ENCODE measurements around the gene RAB26.
"Not testable (repeated sequence)": the region's sequence is repeated elsewhere in the genome, so short reads cannot be mapped to it uniquely, and the experiment has no call there.

The RAB26 gene

GRCh38 chr16:2200313-2200712 is 51.9 kb downstream of the RAB26 start:
- DNase-seq: no peak

- DNase-seq: not testable (repeated sequence)
Observed at GRCh38 chr16:2203119-2203688, 54.8 kb downstream of the RAB26 start.

Measured in CD4-positive, alpha-beta T cell treated with Interleukin-10 for 1 hour (primary cell).